CD4-positive, alpha-beta T cell treated with Interleukin-6 for 4 hours (primary cell): ENCODE measurements around the gene EMC9.

Source experiments
- DNase-seq: peaks from one replicate; pipeline ENCODE4 v3.0.0-alpha.2; 2020; ENCODE audit warnings: mixed read lengths

The EMC9 gene

GRCh38 chr14:24147761-24148428, 6.5 kb upstream of the EMC9 start:
- DNase-seq = no peak

- peak; percentile 100 for DNase-seq
Measured at GRCh38 chr14:24146978-24147760, 5.8 kb upstream of the EMC9 start, which contains the start of gene RNF31. RNF31 (plus strand) TSS chr14:24147498; CDS start chr14:24147699, 201 bp downstream.

- DNase-seq = peak; percentile 90
Measured at GRCh38 chr14:24146453-24146977, 5.1 kb upstream of the EMC9 start, which contains the start of gene PSME2. PSME2 (minus strand) TSS chr14:24146610; CDS start chr14:24146581, 29 bp downstream.

- no peak for DNase-seq
Measured at GRCh38 chr14:24145690-24146452, 4.5 kb upstream of the EMC9 start.

GRCh38 chr14:24145219-24145618, 3.8 kb upstream of the EMC9 start:
- no peak for DNase-seq

GRCh38 chr14:24144451-24144850, 3.1 kb upstream of the EMC9 start:
- DNase-seq = no peak

- DNase-seq = no peak
Measured at GRCh38 chr14:24143511-24143910, 2.1 kb upstream of the EMC9 start.

GRCh38 chr14:24139272-24139934, 2.0 kb downstream of the EMC9 start:
- peak; percentile 12 for DNase-seq

- DNase-seq = no peak
Measured at GRCh38 chr14:24138396-24139271, 2.8 kb downstream of the EMC9 start.

GRCh38 chr14:24137529-24138395, 3.6 kb downstream of the EMC9 start:
- no peak for DNase-seq

- peak; percentile 25 for DNase-seq
Measured at GRCh38 chr14:24136684-24137528, 4.5 kb downstream of the EMC9 start.

GRCh38 chr14:24135834-24136683, 5.3 kb downstream of the EMC9 start, which contains the start of gene PSME1:
PSME1 (plus strand) TSS chr14:24136194; CDS start chr14:24136263, 69 bp downstream.
- DNase-seq = peak; percentile 94

- no peak for DNase-seq
Measured at GRCh38 chr14:24135584-24135833, 5.9 kb downstream of the EMC9 start.

- no peak for DNase-seq
Measured at GRCh38 chr14:24133735-24134134, 7.7 kb downstream of the EMC9 start.

- no peak for DNase-seq
Measured at GRCh38 chr14:24132976-24133375, 8.4 kb downstream of the EMC9 start.

GRCh38 chr14:24132061-24132685, 9.2 kb downstream of the EMC9 start:
- DNase-seq = peak; percentile 70

- DNase-seq = no peak
Measured at GRCh38 chr14:24131549-24131966, 9.8 kb downstream of the EMC9 start.
